Uterus (tissue), 4 donors: ENCODE measurements around the gene ATP5ME. TPM values are rescaled to one million over a fixed set of nuclear protein-coding genes. Genes with fewer than 3 reads are reported as not detected.

Source experiments
- DNase-seq, 2 donors: peaks; one replicate each; pipeline ENCODE4 v3.0.0-alpha.2; 2019 to 2020
- H3K27ac ChIP-seq, 2 donors: fragments of 200-600 bp; sonication (generic); 1 replicate in 1 of 2; 2 replicates in 1 of 2; pipeline ENCODE4 v1.5.1; 2016 to 2018
- H3K27me3 ChIP-seq, 2 donors: fragments of 200-600 bp; sonication (generic); one replicate each; pipeline ENCODE4 v1.5.1; 2018 to 2019; ENCODE audit warnings: control low read depth in 1 of 2
- H3K36me3 ChIP-seq, 2 donors: fragments of 200-600 bp; sonication (generic); one replicate each; pipeline ENCODE4 v1.5.1; 2019; ENCODE audit warnings: control low read depth in 1 of 2
- H3K4me1 ChIP-seq, 2 donors: fragments of 200-600 bp; sonication (generic); one replicate each; pipeline ENCODE4 v1.5.1; 2018 to 2019; ENCODE audit warnings: control low read depth in 1 of 2
- H3K4me3 ChIP-seq, 2 donors: fragments of 200-600 bp; sonication (generic); 1 replicate in 1 of 2; 2 replicates in 1 of 2; pipeline ENCODE4 v1.5.1; 2018 to 2019; ENCODE audit warnings: mild to moderate bottlenecking in 1 of 2
- H3K9me3 ChIP-seq, 2 donors: fragments of 200-600 bp; sonication (generic); one replicate each; pipeline ENCODE4 v1.5.1; 2019; ENCODE audit warnings: control low read depth in 1 of 2
- CTCF ChIP-seq, 4 experiments: fragments of 200-600 bp in 2 of 4; fragments of 450-650 bp in 2 of 4; sonication (generic) in 2 of 4; IDR thresholded peaks; one replicate each; pipeline ENCODE4 v1.5.1; 2016 to 2019; ENCODE audit warnings: antibody characterized with exemption in 4 of 4, mild to moderate bottlenecking in 2 of 4, moderate library complexity in 1 of 4
- POLR2A ChIP-seq, 2 donors: fragments of 450-650 bp; IDR thresholded peaks; one replicate each; pipeline ENCODE4 v1.6.1; 2016; ENCODE audit warnings: antibody characterized with exemption in 2 of 2, mild to moderate bottlenecking in 1 of 2, moderate library complexity in 1 of 2
- intact Hi-C: fragments of 100-400 bp; cut with DNase I; formaldehyde crosslinking; loops from one replicate; pipeline ENCODE4 v1.15.1; 2023; ENCODE audit warnings: low total_unique reads
- total RNA-seq, 4 donors: library from RNA; depleted of rRNA in 3 of 4; stranded (reverse); fragments of >200 nt in 3 of 4; gene quantifications; one replicate each; pipeline versions ENCODE4 v1.1.0 to v1.2.4, GENCODE V29; 2014 to 2023
- donor health status: DM: yes; HTN: yes; CAD: no.

ATP5ME gene
- total RNA-seq, 4 donors from 2014 or later = 24.1 to 168 (median 64.2) TPM

- Histone ChIP-seq H3K4me3 (no peak overlapping the region), H3K4me1 (peaks cover 0 to 8% of the 10 kb centered on the region in 2 donors), H3K36me3 (no peaks in the 10 kb centered on the region), H3K9me3 (no peaks in the 10 kb centered on the region), H3K27me3 (no peaks in the 10 kb centered on the region), H3K27ac (peak overlapping the region in 1 of 2 donors; percentile 65)
- no peak for TF ChIP-seq POLR2A (IDR thresholded peaks at IDR 0.05)
- TF ChIP-seq CTCF (IDR thresholded peaks at IDR 0.05) = no peak
- intact Hi-C loops = no loop called here
- DNase-seq = no peak
Measured at GRCh38 chr4:720111-720860, 46.2 kb upstream of the ATP5ME start.

- DNase-seq = no peak
- Histone ChIP-seq H3K4me3 (no peak overlapping the region), H3K27me3 (no peaks in the 10 kb centered on the region), H3K9me3 (no peaks in the 10 kb centered on the region), H3K36me3 (no peaks in the 10 kb centered on the region), H3K27ac (no peak overlapping the region), H3K4me1 (peaks cover 0 to 7% of the 10 kb centered on the region in 2 donors)
- TF ChIP-seq CTCF (IDR thresholded peaks at IDR 0.05) = no peak
- no peak for TF ChIP-seq POLR2A (IDR thresholded peaks at IDR 0.05)
- intact Hi-C loops = no loop called here
Measured at GRCh38 chr4:718460-718859, 44.4 kb upstream of the ATP5ME start.

- Histone ChIP-seq H3K4me3 (no peak overlapping the region), H3K27ac (no peak overlapping the region), H3K4me1 (peaks cover 0 to 7% of the 10 kb centered on the region in 2 donors), H3K9me3 (no peaks in the 10 kb centered on the region), H3K36me3 (no peaks in the 10 kb centered on the region), H3K27me3 (no peaks in the 10 kb centered on the region)
- no peak for TF ChIP-seq POLR2A (IDR thresholded peaks at IDR 0.05)
- TF ChIP-seq CTCF (IDR thresholded peaks at IDR 0.05) = no peak
- DNase-seq = no peak
- intact Hi-C loops = no loop called here
Measured at GRCh38 chr4:717601-718320, 43.7 kb upstream of the ATP5ME start.

GRCh38 chr4:714087-714486, 40.0 kb upstream of the ATP5ME start:
- Histone ChIP-seq H3K9me3 (no peaks in the 10 kb centered on the region), H3K27ac (no peak overlapping the region), H3K36me3 (no peaks in the 10 kb centered on the region), H3K4me3 (no peak overlapping the region), H3K4me1 (no peaks in the 10 kb centered on the region), H3K27me3 (no peaks in the 10 kb centered on the region)
- intact Hi-C loops = no loop called here
- TF ChIP-seq POLR2A (IDR thresholded peaks at IDR 0.05) = no peak
- TF ChIP-seq CTCF (IDR thresholded peaks at IDR 0.05) = no peak
- DNase-seq = no peak
